ENCODE data around the gene VASN.
A peak's percentile ranks its signal among the peaks of the same experiment; 100 is the strongest.

VASN gene

DNA sequence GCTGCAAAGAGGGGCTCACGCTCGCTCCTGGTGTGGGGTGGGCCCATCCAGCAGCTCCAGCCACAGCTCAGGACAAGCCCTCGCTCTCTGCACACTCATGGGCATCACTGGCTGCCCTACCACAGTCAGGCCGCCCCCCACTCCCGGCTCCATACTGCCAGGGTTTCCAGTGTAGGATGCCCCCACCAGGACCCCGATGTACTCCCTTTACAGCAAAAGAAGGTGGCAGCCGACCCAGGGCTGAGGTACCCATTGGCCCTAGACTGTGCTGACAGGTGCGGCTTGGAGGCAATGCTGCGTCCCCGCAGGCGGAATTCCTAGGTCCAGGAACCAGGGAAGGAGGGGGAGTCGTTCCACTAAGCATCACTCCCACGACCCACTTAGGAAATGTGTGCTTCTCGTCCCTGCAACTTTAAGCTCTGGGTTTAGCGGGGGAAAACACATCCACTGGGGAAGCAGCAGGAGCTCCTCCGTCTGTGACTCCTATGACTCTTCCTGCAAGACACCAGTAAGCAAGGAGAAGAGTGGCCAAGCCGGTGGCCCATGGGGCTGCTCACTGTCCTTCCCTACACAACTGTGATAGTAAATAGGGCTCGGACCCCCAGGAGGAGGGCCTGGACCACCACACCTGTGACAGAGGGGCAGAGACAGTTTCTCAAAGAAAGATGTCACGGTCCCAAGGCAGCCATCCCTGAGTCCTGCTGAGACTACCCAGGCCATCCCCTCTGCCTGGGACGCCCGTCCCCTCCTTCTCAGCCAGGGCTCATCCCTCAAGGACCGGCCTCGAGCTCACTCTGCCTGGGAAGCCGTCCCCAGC, 31.7 kb downstream of the VASN start:
- no peak for DNase-seq (ENCODE audit: low spot score)

DNA sequence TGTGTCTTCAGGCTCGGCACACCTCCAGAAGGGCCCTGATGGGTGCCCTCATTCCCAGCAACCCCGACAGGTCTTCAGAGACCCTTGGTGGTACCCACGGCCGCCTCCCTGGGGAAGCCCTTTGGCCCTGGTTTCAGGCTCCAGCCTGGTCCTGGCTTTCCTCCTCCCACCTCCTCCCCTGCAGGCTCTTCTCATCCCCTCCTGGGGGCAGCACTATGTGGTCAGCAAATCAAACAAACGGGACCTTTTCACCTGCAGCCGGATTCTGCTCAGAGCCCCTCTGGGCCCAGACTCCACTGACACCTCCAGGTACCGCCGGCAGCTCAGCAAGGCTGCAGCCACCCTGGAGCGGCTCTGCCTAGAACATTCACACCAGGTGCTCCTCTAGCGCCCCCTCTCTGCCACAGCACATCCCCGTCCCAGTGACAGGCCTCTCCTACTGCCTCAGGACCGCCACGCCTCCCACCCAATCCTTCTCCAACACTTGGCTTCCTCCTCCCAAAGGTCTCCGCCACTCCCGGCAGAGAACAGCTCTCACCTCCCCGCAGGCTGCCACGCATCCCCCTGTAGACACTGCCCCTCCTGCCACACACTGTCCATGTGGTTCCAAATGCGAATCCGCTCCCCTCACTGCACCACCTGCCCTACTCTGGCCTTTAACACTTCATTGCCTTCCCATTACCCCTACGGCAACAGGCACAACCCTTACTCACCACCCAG, 32.8 kb downstream of the VASN start:
- peak; percentile 66 for DNase-seq (ENCODE audit: low spot score)

DNA sequence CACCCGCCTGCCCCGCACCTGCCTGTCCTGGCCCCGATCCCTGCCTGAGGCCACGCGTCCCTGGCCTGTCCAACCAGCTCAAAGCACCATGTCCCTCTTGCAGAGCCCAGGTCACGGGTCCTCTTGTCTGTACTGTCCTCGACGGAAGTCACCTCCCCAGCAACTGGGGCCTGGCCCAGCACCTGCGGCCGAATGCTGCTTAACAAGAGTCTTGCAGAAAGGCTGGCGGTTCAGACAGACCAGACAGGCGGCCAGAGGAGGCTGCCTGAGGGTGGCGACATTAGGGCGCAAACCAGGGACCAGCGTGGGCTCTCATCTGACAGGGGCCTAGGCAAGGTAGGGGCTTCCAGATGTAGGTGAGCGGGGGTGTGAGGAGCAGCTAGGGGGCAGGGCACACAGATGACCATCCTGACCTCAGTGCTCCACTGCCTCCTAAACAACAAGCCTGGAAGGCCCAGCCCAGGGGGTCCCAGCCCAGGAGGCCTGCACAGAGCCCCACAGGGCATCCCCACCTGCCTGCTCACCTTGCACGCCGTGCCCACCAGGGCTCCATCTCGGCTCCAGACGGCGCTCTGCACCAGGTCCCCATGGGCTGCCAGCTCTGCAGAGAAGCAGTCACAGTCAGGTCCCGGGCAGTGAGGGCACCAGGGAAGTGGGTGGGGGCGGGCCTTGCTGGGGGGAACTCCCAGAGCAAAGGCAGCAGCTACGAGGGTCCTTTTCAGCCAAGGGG, 33.5 kb downstream of the VASN start:
- no peak for DNase-seq (ENCODE audit: low spot score)

DNA sequence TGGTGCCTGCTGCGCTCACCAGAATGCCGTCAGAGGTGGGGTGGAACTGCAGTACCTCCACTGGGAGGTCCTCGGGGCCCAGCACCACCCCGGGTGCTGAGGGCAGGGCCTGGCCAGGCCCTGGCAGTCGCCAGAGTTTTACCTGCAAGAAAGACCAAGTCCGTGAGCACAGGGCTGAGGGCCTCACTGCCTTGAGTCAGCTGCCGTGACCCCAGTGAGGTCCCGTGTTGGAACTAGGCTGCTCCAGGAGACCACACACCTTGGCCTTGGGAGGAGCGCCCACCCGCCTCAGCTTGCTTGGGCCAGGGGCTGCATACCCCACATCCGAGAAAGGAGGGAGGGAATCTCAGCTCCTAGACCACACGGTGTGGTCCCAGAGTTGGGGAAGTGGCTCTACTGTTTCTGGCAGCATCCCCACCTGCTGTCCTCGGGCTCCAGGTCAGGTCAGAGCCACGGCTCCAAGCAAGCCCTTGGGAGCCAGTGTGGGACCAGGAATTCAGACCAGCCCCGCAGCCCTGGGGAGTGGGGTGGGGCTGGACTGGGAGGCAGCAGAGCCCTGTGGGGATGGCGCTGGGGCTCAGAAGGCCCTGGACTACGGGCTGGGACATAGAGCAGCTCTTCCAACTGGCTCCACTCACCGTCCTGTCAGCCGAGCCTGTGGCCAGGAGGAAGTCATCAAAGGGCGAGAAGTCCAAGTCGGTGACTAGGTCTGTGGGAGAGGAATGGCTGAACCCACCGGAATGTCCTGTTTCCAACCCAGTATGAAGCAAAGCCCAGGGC, 36.1 kb downstream of the VASN start:
- no peak for DNase-seq (ENCODE audit: low spot score)

DNA sequence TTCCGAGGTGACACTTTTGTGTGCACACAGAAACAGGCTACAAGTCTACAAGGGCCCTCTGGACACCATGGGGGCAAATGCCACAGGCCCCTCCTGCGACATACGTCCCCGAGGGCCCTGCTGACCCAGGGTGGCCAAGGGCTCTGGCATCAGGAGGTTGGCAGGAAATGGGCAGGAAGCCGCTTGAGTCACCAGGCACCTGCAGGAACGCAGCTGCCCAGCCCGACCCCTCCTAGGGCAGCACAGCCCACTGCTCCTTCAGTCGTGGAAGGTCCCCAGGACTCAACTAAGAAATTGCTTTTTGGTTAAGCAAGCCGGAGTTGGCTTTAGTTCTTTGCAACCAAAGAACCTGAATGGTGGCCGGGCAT, 36.7 kb downstream of the VASN start:
- DNase-seq (ENCODE audit: low spot score) = no peak

DNA sequence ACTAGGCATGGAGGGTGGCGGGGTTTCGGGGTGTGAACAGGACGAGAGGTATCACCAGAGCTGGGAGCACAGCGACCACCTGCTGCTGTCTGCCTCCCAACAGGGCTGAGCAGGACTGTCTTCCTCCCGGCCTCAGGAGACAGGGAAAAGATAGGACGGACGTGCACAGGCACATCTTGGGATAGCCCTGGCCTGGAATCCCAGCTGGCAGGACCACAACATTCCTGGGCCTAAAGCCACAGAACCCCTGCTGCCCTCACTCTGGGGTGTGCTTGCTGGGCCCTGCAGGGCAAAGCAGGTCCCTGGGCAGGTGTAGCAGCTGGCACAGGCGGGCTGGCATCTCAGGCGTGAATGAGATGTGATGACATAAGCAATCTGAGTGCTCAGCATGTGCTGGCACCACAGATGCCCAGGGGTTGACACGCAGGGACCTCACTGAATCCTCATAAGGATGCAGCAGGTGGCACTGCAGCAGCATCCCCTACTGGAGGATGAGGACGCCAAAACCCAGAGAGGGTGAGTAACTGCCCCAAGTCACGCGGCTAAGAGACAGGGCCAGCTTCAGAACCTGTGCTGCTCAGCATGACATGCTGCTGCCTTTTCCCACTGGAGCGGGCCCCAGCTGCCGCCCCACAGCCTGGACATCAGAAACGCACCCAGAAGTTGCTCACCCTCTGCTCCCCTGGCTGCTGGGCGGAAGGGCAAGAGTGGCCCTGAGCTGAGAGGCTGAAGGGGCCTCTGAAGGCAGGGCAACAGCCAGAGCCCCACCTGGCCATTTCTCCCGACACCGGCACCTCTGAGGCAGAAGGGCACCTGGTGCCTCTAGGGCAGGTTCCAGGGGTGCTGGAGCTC, 37.7 kb downstream of the VASN start:
- peak; percentile 32 for DNase-seq (ENCODE audit: low spot score)

GRCh38 chr16:4410335-4411075, 38.9 kb downstream of the VASN start:
- DNase-seq (ENCODE audit: low spot score) = no peak

GRCh38 chr16:4411684-4412083, 40.0 kb downstream of the VASN start:
- DNase-seq (ENCODE audit: low spot score) = no peak

DNA sequence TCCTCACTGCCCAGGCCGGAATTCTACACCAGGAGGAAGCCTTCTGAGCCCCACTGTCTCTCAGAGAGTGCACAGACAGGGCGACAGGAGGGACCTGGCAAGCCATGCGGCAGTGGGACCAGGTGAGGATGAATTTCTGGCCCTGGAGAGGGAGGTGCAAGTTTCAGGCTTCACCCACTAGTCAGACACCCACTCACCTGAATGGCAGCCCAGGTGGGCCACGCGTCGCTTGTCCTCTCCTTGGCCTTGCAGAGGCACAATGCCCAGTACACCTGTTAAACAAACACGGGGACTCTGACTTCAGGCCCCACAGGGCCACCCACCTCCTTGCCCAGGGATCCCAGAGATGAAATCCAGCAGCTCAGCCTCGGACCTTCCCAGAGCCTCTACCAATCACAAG, 40.5 kb downstream of the VASN start:
- no peak for DNase-seq (ENCODE audit: low spot score)

- no peak for DNase-seq (ENCODE audit: low spot score)
Measured at GRCh38 chr16:4412854-4413253, 41.2 kb downstream of the VASN start.

DNA sequence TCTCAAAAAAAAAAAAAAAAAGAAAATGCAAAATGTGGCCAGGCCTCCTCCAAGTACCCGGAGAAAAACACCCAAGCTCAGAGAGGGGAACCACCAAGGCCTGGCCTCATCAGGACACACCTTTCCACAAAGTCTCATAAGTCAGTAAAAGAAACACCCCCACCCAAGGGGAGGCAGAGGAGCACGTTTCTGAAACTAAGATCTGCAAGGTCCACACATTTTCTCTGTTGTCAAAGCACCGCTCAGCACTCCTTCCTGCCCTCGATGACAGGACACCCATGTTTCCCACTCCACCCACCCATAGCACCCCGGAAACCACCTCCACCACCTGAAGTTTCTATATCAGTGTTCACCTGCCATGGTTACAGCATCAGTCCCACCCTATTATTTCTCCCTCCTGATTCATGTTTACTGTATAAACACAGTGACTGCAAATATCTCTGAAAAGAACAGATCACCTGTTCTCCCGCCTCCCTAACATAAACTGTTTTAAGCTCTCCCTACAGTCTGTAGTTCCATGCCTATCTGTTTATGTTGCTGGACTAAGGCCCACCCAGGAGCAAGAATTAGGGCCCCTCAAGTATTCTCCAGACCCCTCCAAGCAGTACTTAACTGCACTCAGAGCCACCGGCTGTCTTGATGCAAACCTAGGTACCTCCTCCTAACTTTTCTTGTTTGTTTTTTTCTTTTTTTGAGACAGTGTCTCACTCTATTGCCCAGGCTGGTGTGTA, 42.7 kb downstream of the VASN start:
- no peak for DNase-seq (ENCODE audit: low spot score)

GRCh38 chr16:4415538-4416199, 44.0 kb downstream of the VASN start:
- DNase-seq (ENCODE audit: low spot score) = peak; percentile 43

GRCh38 chr16:4416200-4417032, 44.8 kb downstream of the VASN start, which contains the start of gene CORO7:
TSS of gene CORO7 (minus strand) at chr16:4416596. CDS start at chr16:4416518, 78 bp downstream.
- peak; percentile 92 for DNase-seq (ENCODE audit: low spot score)

GRCh38 chr16:4419402-4419959, 47.8 kb downstream of the VASN start:
- DNase-seq (ENCODE audit: low spot score) = no peak

DNA sequence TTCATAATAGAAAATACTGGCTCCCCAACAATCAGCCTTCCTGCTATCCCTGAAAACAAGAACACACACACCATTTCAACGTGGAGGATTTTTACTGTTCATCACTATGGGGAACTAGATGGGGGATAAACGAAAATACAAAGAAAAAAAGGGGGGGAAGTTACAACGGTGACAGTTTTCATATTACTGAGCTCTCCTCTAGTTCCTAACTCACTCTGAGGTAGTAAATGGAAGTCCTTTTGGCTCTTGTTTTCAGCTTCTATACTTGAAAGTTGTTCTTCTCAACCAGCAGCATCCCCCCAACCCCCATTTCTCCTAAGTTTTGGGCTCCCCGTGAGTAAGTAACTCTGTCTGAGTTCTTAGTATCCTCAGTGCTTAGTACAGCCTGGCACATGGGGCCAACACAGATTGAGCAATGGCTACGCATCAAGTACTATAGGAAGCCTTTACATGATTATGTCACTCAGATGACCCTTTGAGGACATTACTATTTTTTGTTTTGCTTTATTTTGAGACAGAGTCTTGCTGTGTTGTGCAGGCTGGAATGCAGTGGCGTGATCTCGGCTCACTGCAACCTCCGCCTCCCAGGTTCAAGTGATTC, 49.0 kb downstream of the VASN start:
- no peak for DNase-seq (ENCODE audit: low spot score)

GRCh38 chr16:4425378-4426020, 53.9 kb downstream of the VASN start, which contains the start of gene DNAJA3:
TSS of gene DNAJA3 (plus strand) at chr16:4425868. CDS start at chr16:4425882, 14 bp downstream.
- peak; percentile 97 for DNase-seq (ENCODE audit: low spot score)
